Stimulated activated effector memory CD8-positive, alpha-beta T cell treated with anti-CD3 and anti-CD28 coated beads, Interleukin-12 subunit alpha, Interleukin-12 subunit beta, amount 100 ng/mL, for 72 hours (primary cell): Measurements from ENCODE around the gene HEYL.
"Not testable (repeated sequence)": the region's sequence is repeated elsewhere in the genome, so short reads cannot be mapped to it uniquely, and the experiment has no call there.

Source experiments
- ATAC-seq: fragments of 150-1000 bp; cut with Tn5 transposase; 2 replicates; pipeline ENCODE4 v1.10.0; 2021
- DNase-seq, 2 donors: peaks; one replicate each; pipeline ENCODE4 v3.0.0; 2021 to 2022; ENCODE audit warnings: low spot score in 2 of 2
- H3K27ac Mint-ChIP-seq: one replicate; pipeline ENCODE4 v1.8.0; 2022; ENCODE audit warnings: mild to moderate bottlenecking, mixed read lengths
- H3K36me3 Mint-ChIP-seq: one replicate; pipeline ENCODE4 v1.8.0; 2022; ENCODE audit warnings: mild to moderate bottlenecking, mixed read lengths
- H3K4me1 Mint-ChIP-seq: one replicate; pipeline ENCODE4 v1.8.0; 2022; ENCODE audit warnings: mixed read lengths
- H3K4me3 Mint-ChIP-seq: one replicate; pipeline ENCODE4 v1.8.0; 2022; ENCODE audit warnings: mild to moderate bottlenecking, mixed read lengths
- H3K9me3 Mint-ChIP-seq: one replicate; pipeline ENCODE4 v1.8.0; 2022; ENCODE audit warnings: mixed read lengths

Gene HEYL

GRCh38 chr1:39613250-39613649 lies 26.2 kb downstream of the HEYL start:
- Mint-ChIP-seq H3K4me1 (peaks cover 7% of the 10 kb centered on the region), H3K36me3 (no peaks in the 10 kb centered on the region), H3K9me3 (no peaks in the 10 kb centered on the region), H3K4me3 (no peak overlapping the region), H3K27ac (no peak overlapping the region)
- ATAC-seq = no peak
- no peak for DNase-seq

- no peaks in the 10 kb centered on the region for H3K9me3 Mint-ChIP-seq
- H3K36me3 Mint-ChIP-seq = no peaks in the 10 kb centered on the region
- H3K27ac Mint-ChIP-seq = no peak overlapping the region
- no peak overlapping the region for H3K4me3 Mint-ChIP-seq
- ATAC-seq = peak; percentile 89
- peak; percentile 76 to 83 for DNase-seq
- peaks cover 12% of the 10 kb centered on the region for H3K4me1 Mint-ChIP-seq
Measured at GRCh38 chr1:39609618-39610331, 29.7 kb downstream of the HEYL start.

- H3K27ac Mint-ChIP-seq = no peak overlapping the region
- H3K4me3 Mint-ChIP-seq = no peak overlapping the region
- H3K4me1 Mint-ChIP-seq = peaks cover 12% of the 10 kb centered on the region
- ATAC-seq (no peak), DNase-seq (no peak)
- no peaks in the 10 kb centered on the region for H3K9me3 Mint-ChIP-seq
- H3K36me3 Mint-ChIP-seq = no peaks in the 10 kb centered on the region
Measured at GRCh38 chr1:39608921-39609320, 30.5 kb downstream of the HEYL start.

- not testable (repeated sequence) for H3K27ac Mint-ChIP-seq, ATAC-seq, H3K4me1 Mint-ChIP-seq, H3K9me3 Mint-ChIP-seq, H3K4me3 Mint-ChIP-seq, H3K36me3 Mint-ChIP-seq, DNase-seq
Measured at GRCh38 chr1:39603677-39604076, 35.8 kb downstream of the HEYL start.

- DNase-seq, H3K36me3 Mint-ChIP-seq, H3K9me3 Mint-ChIP-seq, H3K27ac Mint-ChIP-seq, H3K4me3 Mint-ChIP-seq, ATAC-seq: not testable (repeated sequence)
- peaks cover 11% of the 10 kb centered on the region for H3K4me1 Mint-ChIP-seq
Measured at GRCh38 chr1:39601667-39602255, 37.7 kb downstream of the HEYL start.

- Mint-ChIP-seq H3K4me1 (peaks cover 6% of the 10 kb centered on the region), H3K36me3 (no peaks in the 10 kb centered on the region), H3K4me3 (no peak overlapping the region), H3K27ac (no peak overlapping the region), H3K9me3 (no peaks in the 10 kb centered on the region)
- DNase-seq (no peak), ATAC-seq (no peak)
Measured at GRCh38 chr1:39596163-39596562, 43.3 kb downstream of the HEYL start.

GRCh38 chr1:39593386-39593785 lies 46.1 kb downstream of the HEYL start:
- DNase-seq (no peak), ATAC-seq (no peak)
- Mint-ChIP-seq H3K36me3 (no peaks in the 10 kb centered on the region), H3K4me3 (no peak overlapping the region), H3K9me3 (no peaks in the 10 kb centered on the region), H3K4me1 (peaks cover 2% of the 10 kb centered on the region), H3K27ac (no peak overlapping the region)

GRCh38 chr1:39592069-39592468 lies 47.4 kb downstream of the HEYL start:
- ATAC-seq (no peak), DNase-seq (no peak)
- Mint-ChIP-seq H3K4me3 (no peak overlapping the region), H3K9me3 (no peaks in the 10 kb centered on the region), H3K27ac (no peak overlapping the region), H3K4me1 (no peaks in the 10 kb centered on the region), H3K36me3 (no peaks in the 10 kb centered on the region)

GRCh38 chr1:39590546-39590945 lies 48.9 kb downstream of the HEYL start:
- ATAC-seq (no peak), DNase-seq (no peak)
- Mint-ChIP-seq H3K27ac (no peak overlapping the region), H3K4me1 (no peaks in the 10 kb centered on the region), H3K9me3 (no peaks in the 10 kb centered on the region), H3K4me3 (no peak overlapping the region), H3K36me3 (no peaks in the 10 kb centered on the region)

- H3K4me3 Mint-ChIP-seq = no peak overlapping the region
- H3K4me1 Mint-ChIP-seq = no peaks in the 10 kb centered on the region
- H3K9me3 Mint-ChIP-seq = no peaks in the 10 kb centered on the region
- DNase-seq = no peak
- no peak overlapping the region for H3K27ac Mint-ChIP-seq
- no peak for ATAC-seq
- no peaks in the 10 kb centered on the region for H3K36me3 Mint-ChIP-seq
Measured at GRCh38 chr1:39585933-39586332, 53.5 kb downstream of the HEYL start.

- DNase-seq = no peak
- Mint-ChIP-seq H3K36me3 (peaks cover 57% of the 10 kb centered on the region), H3K9me3 (no peaks in the 10 kb centered on the region), H3K4me3 (peak overlapping the region; percentile 90), H3K27ac (peak overlapping the region; percentile 95), H3K4me1 (peaks cover 30% of the 10 kb centered on the region)
- ATAC-seq = peak; percentile 48
Measured at GRCh38 chr1:39576016-39576657, 63.3 kb downstream of the HEYL start.

- H3K27ac Mint-ChIP-seq = peak overlapping the region; percentile 95
- H3K4me1 Mint-ChIP-seq = peaks cover 30% of the 10 kb centered on the region
- H3K4me3 Mint-ChIP-seq = peak overlapping the region; percentile 90
- peak; percentile 35 to 77 for DNase-seq
- peak; percentile 68 for ATAC-seq
- peaks cover 65% of the 10 kb centered on the region for H3K36me3 Mint-ChIP-seq
- no peaks in the 10 kb centered on the region for H3K9me3 Mint-ChIP-seq
Measured at GRCh38 chr1:39575191-39576015, 64.0 kb downstream of the HEYL start.

GRCh38 chr1:39574646-39575045 lies 64.8 kb downstream of the HEYL start:
- Mint-ChIP-seq H3K27ac (peak overlapping the region; percentile 95), H3K4me1 (peaks cover 30% of the 10 kb centered on the region), H3K36me3 (peaks cover 72% of the 10 kb centered on the region), H3K9me3 (no peaks in the 10 kb centered on the region), H3K4me3 (peak overlapping the region; percentile 90)
- DNase-seq (no peak), ATAC-seq (no peak)
